ENCODE results near the gene NOC3L. TPM values are rescaled to one million over a fixed set of nuclear protein-coding genes. Genes with fewer than 3 reads are reported as not detected.

The NOC3L gene
- total RNA-seq, 4 donors from 2014 or later: 0.20 to 11.7 (median 3.4) TPM

GRCh38 chr10:94285271-94285670 is 77.5 kb downstream of the NOC3L start:
- in situ Hi-C loops (cut with MboI; ENCODE audit: low pct_ligation_motif_present in 1 of 4, low pct_unique_long_range_greater_than_20kb in 1 of 4, low sequenced_read_pairs in 3 of 4): no loop called here
- Histone ChIP-seq H3K36me3 (no peaks in the 10 kb centered on the region), H3K27ac (no peak overlapping the region), H3K9me3 (no peaks in the 10 kb centered on the region), H3K27me3 (no peaks in the 10 kb centered on the region), H3K4me1 (no peaks in the 10 kb centered on the region), H3K4me3 (no peak overlapping the region)
- 81 to 86% methylated on average over 6 to 7 of the region's 7 CpGs for WGBS, 2 donors (ENCODE audit: low coverage in 1 of 2)
- TF ChIP-seq CTCF (IDR thresholded peaks at IDR 0.05) (no peak), POLR2AphosphoS5 (IDR thresholded peaks at IDR 0.05) (no peak), POLR2A (IDR thresholded peaks at IDR 0.05) (no peak)
- DNase-seq: no peak
- intact Hi-C loops (cut with DNase I; ENCODE audit: low total_unique reads): no loop called here

Other genes with a start within 250 kb of the NOC3L start
- gene TBC1D12, start 39.6 kb upstream of the NOC3L start, total RNA-seq: 10 to 100 TPM; 27.2 to 58.0 (median 38.0) TPM
- 10 to 100 TPM in 1 of 4 donors, 1 to 10 TPM in 3; 1.9 to 15.1 (median 7.1) TPM for gene HELLS, start 182.8 kb upstream of the NOC3L start, total RNA-seq

Measured in transverse colon (tissue), 4 donors.